Measurements from ENCODE around the gene ADGRD2.
"Not testable (repeated sequence)": the region's sequence is repeated elsewhere in the genome, so short reads cannot be mapped to it uniquely, and the experiment has no call there.

The ADGRD2 gene, protein sequence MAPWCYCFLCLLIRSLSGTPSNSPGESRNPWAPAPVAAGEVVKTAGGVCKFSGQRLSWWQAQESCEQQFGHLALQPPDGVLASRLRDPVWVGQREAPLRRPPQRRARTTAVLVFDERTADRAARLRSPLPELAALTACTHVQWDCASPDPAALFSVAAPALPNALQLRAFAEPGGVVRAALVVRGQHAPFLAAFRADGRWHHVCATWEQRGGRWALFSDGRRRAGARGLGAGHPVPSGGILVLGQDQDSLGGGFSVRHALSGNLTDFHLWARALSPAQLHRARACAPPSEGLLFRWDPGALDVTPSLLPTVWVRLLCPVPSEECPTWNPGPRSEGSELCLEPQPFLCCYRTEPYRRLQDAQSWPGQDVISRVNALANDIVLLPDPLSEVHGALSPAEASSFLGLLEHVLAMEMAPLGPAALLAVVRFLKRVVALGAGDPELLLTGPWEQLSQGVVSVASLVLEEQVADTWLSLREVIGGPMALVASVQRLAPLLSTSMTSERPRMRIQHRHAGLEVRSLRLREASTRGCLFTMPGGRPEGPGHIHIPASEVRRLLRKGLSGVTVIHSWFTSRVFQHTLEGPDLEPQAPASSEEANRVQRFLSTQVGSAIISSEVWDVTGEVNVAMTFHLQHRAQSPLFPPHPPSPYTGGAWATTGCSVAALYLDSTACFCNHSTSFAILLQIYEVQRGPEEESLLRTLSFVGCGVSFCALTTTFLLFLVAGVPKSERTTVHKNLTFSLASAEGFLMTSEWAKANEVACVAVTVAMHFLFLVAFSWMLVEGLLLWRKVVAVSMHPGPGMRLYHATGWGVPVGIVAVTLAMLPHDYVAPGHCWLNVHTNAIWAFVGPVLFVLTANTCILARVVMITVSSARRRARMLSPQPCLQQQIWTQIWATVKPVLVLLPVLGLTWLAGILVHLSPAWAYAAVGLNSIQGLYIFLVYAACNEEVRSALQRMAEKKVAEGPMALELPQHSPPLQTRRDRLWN

DNA sequence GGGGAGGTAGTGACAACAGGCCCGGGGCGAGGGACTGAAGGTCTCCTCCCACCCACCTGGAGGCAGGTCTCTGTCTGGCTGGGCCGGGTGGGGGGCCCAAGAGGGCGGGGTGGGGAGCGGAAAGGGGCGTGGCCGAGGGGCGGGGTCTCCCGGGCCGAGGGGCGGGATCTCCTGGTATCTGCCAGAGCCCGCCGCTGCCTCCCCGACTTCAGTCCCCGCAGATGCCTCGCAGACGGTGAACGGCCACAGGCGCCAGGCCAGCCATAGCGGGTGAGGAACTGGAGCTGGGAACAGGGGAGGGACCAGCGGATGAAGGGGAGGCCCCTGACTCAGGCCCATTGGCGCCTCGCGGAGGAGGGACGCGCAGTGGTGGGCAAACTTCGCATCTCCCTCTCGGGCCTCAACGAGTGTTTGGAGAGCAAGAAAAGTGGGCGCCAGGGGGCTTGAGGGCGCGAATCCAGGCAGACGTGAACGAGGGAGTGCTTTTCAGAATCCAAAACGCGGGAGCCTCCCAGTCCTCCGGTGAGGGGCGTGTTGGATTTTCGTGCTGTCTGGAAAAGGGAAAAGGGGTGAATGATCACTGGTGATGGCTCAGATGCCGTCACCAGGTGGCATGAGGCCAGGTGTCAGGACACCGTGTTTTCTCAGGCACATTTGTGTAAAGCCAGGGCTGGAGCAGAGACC, at the start of gene ADGRD2:
Gene ADGRD2 (plus strand): TSS at position 211 of the 684 bp plus-strand sequence. CDS start 1,216 bp downstream, outside the sequence.
- DNase-seq = peak; percentile 14 to 36 (median 27)

DNA sequence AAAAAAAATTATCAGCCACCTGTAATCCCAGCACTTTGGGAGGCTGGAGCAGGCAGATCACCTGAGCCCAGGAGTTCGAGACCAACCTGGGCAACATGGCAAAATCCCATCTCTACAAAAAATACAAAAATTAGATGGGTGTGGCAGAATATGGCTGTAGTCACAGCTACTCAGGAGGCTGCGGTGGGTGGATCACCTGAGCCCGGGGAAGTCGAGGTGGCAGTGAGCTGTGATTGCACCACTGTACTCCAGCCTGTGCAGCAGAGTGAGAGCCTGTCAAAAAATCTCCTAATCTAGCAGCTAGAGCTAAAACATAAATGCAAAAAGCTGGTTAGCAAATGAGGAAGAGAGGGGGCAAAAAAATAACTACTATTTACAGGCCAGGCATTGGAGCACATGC, 47.0 kb upstream of the ADGRD2 start:
- no peak for DNase-seq

DNA sequence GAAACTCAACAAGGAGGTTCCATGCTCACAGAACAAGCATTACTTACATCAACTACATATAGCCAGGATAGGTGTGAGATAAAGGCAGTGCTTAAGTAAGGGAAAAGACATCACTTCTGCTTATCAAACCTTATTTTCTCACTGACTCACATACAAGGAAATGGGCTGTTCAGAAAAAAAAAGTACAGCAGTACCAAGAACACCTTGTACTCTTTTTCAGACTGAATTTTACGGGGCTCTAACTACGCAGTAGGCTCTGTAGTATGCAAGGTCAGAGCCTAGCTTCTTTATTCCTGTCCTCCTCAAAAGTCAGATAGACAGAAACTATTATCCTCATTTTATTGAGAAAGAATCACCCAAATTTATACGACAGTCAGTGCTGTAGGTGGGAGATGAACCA, 40.8 kb upstream of the ADGRD2 start:
- no peak for DNase-seq

DNA sequence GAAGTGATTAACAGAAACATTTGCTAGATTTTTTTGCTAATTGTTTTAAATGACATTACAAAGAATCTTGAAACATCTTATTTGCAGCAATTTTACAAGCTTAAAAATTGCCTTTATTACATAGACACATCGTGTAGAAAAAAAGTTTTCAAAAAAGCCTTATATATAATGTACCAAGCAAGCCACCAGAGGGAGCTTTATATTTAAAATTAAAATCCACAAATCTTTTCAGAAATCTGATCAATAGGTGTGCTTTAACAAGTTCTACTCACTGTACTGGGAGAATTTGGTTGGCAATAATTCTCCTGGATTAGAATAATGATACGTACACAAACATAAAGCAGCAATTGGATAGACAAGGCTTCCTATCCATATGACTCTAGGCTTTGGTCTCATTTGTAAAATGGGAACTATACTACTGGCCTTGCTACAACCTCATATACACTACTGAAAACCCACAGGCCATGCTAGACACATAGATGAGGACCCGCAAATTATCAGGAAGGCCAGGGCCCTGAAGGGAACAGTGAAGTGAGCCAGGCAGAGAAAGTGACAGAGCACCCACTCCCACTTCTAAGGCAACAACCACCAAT, 39.8 kb upstream of the ADGRD2 start:
- peak in 2 of 3 donors; percentile 26 to 27 for DNase-seq

DNA sequence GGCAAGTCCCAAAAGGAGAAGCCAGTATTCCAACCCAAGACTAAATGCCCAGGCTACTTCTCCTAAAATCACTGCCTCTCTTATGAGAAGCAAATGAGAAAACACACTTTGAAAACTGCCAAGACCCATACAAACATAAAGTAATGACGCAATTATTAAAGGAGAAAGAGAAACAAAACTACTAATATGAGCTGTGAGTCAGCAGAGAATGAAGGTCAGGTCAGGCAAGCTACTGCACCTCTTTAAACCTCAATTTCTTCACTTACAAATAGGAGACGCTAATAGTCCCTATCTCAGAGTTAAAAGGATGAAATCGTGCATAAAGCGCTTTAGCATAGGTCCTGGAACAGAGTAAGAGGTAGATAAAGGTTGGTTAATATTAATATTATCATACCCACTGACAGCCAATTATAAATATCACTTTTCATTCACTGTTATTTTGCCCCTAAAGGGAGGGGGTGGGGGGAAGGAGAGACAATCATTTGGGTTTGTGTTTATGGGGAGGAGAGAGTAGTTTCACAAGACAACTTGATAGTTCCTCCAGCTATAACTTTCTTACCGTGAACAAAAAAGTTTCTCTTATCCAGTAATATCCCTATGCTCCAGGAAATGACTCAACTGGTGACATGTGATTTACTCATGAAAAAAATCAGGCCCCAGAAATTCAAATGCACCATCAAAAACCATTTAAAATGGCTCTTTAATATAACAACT, 38.6 kb upstream of the ADGRD2 start:
- peak; percentile 39 to 83 (median 65) for DNase-seq

DNA sequence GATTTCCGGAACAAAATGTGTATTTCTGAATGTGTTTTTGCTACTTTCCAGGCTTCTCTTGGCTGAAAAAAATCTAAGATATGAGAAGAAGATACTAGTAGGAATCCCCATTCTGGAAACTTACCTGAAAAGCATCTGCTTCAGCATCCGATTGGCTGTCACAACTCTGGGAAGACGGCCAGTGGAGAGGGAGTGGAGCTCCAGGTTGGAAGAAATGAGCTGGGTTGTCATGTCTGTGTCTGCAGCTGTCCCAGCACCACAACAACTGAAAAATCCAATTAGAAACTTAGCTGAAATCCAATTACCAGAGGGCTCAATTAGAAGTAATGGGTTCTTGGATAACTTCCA, 38.0 kb upstream of the ADGRD2 start:
- DNase-seq = no peak

DNA sequence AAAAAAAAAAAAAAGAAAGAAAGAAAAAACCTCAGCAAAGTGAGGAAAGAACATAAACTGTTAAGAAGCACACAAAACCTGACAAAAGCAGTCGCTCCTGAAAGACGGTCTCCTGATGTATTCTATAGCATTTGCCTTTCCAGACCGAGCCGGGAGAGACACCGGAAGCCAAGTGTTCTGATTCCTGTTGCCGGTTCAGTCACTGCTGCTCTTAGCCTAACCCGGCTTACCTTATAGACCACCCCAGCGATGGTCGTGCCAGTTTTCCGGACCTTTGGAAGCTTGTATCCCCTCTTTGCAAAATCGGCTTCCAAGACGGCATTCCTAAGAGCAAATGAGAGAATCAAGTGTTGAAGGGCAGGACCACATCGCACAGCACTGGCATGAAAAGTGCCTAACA, 35.6 kb upstream of the ADGRD2 start:
- no peak for DNase-seq

DNA sequence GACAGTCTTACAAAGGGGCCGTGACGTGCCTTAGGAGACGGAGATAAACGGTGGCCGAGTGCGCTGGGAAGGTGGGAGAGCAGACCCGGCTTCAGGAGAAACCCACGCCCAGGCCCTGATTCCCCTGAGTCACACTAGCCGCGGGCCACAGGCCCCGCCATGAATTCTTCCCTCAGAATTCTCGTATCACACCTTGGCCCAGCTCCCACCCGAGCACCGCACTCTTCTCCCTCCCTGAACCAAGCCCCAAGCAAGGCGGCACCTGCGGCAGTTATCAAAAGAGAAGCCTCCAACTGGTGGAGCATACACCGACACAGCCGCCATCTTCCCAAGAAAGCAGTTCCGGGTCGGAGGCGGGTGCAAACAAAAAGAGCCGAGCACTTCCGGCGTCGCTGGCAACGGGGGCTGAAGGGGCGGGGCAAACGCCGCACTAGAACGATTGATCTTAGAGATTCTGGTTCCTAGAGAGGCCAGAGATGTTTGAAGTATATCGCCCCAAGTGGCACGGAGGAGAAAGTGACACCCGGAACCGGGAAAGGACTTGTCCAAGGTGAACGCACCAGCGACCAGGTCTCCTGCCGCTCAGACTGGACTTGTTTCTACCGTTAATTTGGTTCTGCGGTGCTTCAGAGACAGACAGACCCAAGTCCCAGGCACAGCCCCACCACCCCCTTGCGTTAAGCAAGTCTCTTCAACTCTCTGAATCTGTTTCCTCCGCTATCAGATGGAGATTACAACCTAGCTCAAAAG, 35.0 kb upstream of the ADGRD2 start, which contains the start of gene PSMB7:
Gene PSMB7 (minus strand): TSS at position 341 of the 750 bp plus-strand sequence. CDS start 17 bp downstream, at position 324.
- peak; percentile 99 to 100 (median 99) for DNase-seq

DNA sequence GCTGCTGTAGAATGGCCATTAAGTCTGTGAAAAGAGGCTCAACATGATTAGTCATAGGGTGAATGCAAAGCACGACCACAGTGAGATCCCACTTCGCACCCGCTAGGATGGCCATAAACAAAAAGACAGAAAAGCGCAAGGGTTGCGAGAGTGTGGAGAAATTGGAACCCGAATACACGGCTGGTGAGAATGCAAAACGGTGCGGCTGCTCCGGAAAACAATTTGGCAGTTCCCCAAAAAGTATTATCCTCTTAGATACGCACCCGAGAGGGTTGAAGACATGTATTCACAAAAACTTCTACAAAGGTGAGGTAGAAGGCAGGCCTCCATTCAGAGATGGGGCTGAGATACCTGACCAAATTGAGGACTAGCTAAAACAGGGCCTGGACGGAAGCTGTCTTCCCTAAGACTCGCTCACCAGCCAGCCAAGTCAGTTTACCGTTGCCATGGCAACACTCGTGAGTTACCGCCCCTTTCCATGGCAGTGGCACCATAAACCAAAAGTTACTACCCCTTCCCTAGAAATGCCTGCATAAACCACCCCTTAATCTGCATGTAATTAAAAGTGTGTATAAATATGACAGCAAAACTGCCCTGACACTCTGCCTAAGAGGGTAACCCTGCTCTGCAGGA, 34.3 kb upstream of the ADGRD2 start:
- DNase-seq = no peak

DNA sequence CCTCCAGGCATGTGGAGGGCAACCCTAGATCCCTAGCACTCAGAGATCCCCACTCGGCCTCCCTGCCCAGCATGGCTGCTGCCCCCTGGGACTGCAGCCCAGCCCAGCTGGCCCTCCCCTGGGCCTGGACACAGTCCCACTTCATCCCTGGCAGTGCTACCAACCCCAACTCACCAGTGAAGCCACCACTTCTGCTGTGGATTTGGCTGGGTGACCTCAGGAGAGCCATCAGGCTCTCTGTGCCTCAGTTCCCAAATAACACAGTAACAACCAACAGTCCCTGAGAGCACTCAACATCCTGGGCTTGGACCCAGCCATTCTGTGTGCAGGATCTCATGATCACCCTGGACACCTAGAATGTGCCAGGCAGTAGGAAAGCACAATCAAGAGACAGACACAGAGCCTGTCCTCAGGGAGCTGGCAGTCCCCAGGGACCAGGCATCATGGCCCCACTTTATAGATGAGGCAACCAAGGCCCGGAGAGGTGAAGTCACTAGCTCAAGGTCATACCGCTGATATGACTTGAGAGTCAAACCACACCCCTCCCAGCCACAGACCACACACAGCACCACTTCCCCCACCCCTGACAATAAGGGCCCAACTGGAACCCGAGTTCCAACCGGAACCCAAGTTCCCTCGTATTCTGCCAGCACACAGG, 30.3 kb upstream of the ADGRD2 start:
- DNase-seq = no peak

DNA sequence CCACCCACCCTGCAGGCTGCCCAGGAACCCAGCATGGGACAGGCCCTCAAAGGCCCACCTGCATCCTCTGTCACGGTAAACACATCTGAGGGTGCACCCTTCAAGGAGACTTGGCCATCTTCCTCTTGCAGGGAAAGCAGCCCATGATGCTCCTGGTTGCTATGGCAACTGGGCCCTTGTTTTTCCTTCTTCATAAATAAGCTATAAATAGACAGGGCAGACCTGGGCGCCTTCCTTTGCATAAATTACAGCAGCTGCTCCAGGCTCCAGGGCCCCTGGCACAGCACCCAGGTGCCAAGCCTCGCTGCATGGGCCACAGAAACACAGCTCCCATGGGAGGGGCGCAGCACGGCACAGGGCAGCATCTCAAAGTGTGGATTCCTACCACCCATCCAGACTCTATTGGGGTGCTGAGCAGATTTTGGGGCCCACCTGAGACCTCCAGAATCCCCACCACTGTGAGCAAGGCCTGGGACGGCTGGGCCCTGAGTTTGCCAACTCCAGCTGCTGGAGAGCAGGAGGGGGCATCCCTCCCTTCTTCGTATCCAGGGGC, 29.2 kb upstream of the ADGRD2 start:
- no peak for DNase-seq

DNA sequence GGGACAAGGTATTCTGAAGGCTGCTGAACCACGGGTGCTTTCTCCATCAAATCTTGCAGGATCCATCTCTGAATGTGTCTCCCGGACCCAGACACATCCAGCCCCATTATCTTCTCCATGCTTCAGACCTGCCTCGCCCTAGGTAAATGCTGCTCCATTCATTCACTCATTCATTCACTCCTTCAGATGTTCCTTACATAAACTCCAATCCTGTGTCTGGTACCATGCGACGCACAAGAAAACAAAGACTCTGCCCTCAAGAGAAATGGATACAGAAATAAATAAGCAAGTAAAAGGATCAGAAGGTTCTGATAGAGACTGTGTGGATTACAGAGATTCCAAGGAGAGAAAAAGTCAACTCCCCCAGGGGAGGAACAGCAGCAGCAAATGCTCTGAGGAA, 27.1 kb upstream of the ADGRD2 start:
- no peak for DNase-seq

DNA sequence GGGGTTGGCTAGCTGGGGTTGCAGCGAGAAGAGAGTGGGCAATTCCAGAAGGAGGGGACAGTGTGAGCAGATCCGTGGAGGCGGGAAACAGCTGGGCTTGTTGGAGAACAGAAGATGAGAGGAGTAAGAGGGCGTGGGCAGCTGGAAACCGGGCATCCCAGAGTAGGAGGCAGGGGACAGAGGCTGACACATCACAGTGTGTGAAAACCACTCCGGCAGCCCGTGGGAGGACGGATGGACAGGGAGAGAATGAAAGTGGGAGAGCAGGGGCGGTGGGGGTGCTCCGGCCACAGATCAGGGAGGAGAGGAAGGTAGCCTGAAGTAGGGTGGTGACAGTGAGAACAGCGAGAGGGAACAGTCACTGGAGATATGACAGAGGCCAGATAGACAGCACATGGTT, 26.7 kb upstream of the ADGRD2 start:
- peak; percentile 32 to 47 (median 33) for DNase-seq

DNA sequence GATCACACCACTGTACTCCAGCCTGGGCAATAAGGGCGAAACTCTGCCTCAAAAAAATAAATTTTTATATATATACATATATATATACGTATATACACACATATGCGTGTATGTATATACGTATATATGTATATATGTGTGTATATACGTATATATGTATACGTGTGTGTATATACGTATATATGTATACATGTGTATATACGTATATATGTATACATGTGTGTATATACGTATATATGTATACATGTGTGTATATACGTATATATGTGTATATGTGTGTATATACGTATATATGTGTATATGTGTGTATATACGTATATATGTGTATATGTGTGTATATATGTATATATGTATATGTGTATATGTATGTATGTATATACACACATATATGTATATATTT, 24.5 kb upstream of the ADGRD2 start:
- not testable (repeated sequence) for DNase-seq

DNA sequence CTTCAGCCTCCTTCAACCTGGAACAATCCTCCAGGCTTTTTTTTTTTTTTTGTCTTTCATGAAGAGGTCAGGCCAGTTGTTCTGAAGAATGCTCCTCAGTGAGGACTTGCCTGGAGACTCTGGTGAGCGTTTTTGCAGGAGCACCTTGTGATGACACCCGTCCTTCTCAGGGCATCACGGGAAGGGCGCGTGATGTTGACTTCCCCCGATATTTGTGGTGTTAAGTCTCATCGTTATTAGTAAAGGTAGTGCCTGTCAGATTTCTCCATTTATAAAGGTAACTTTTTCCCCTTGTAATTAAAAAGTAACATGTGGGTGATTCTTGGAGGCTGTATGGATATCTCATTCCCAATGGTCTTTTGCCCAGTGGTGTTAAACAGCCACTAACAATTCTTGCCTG, 23.9 kb upstream of the ADGRD2 start:
- no peak for DNase-seq

DNA sequence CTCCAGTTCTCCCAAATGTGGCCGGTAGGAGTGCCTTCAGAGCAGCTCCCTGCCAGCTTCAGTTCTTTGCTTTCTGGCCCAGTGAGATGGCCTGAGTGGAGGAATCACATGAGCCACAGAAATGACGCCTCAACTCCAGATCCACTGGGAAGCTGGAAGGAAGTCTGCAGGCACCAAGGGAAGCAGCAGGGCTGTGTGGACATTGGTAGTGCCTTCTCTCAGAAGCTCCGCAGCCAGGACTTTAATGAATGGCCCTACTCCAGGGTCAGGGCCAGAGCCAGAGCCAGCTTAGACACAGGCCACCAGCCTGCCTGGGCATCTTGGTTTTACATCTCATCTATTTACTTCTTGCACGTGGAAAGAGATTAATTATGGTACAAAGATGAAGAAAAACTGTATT, 23.0 kb upstream of the ADGRD2 start:
- DNase-seq = no peak

DNA sequence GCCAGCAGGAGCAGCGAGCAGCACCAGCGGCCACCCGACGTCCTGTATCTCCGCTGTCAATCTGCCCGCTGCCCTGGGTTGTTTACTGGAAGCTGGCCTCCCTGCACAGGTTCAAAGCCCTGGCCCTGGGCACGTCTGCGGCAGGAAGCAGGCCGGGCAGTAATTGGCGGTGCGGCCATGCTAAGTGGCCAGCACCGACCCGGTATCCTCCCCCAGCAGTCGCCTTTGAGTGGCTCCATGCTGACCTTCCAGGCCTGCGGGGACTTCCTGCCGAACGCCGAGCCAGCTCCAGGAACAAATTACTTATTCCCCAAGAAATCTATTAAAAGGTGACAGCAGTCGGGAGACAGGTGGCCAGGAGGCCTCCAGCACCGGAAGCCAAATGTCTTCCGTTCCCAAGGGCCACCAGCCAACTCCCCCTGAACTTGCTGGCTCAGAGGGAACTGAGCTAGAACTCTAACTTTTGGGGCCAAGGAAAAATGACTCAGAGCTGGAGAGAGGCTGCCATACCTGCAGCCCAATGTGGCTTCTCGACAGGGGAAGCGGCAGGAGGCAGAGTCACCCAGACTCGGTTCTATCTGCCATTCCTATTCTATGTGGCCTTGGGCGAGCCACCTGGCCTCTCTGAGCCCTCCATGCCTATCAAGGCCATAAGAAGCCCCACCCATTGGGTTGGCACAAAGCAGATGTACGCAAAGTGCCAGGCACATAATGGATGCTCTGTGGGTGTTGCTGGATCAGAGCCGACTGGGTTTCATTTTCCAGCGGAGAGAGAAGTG, 21.3 kb upstream of the ADGRD2 start:
- no peak for DNase-seq

DNA sequence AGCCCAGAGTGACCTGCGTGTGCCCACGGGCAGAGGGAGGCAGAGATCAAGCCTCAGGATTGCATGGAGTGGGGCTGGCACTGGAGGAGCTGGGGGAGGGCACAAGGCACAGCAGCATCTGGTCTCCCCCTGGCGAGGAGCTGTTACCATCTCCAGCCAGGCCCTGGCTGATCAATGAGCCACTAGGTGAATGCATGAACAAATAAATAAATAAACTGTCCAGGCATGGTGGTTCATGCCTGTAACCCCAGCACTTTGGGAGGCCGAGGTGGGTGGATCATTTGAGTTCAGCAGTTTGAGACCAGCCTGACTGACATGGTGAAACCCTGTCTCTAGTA, 20.8 kb upstream of the ADGRD2 start:
- no peak for DNase-seq

DNA sequence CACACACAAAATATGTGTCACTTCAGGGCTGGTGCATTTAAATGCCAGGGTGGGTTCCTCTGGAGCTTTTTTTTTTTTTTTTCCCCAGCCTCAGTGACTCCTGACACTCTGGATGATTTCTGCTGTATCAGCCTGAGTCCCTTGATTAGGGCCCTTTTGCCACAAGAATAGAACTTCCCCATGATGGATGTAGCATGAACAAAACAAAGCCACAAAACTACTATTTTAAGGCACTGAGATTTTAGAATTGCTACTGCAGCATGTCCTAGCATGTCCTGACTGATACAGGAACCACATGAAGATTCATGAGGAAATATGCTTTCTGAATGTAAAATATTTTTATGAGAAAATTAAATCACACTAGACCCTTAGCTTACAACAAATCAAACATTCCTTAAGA, 13.9 kb upstream of the ADGRD2 start:
- DNase-seq = no peak

Measured in suppressor macrophage treated with lipopolysaccharide for 1 hour (primary cell).